B cell (primary cell): ENCODE measurements around the gene DGCR2. TPM values are rescaled to one million over a fixed set of nuclear protein-coding genes. Genes with fewer than 3 reads are reported as not detected.
"Not testable (repeated sequence)": the region's sequence is repeated elsewhere in the genome, so short reads cannot be mapped to it uniquely, and the experiment has no call there.

Source experiments
- ATAC-seq: fragments of 200-7000 bp; cut with Tn5 transposase; one replicate; pipeline ENCODE4 v1.10.0; 2021; ENCODE audit warnings: low read depth, mild to moderate bottlenecking, moderate number of reproducible peaks, moderate library complexity
- CTCF ChIA-PET: fragments of 350-600 bp; sonication (Branson Sonifier 250); formaldehyde crosslinking; loops from one replicate; lab custom pipeline; 2021; ENCODE audit warnings: antibody characterized with exemption, inconsistent platforms; lab: Charles Lee
- POLR2A ChIA-PET: fragments of 350-600 bp; sonication (Branson Sonifier 250); formaldehyde crosslinking; loops from one replicate; lab custom pipeline; 2021; ENCODE audit warnings: antibody characterized with exemption; lab: Charles Lee
- DNase-seq: peaks from one replicate; pipeline ENCODE4 v3.0.0; 2013
- H2AFZ ChIP-seq: 2 replicates; pipeline ENCODE4 v1.6.1; 2012; ENCODE audit warnings: mild to moderate bottlenecking, low read depth, low read length; ENCODE audit not compliant: insufficient read depth, poor library complexity, severe bottlenecking
- H3K27ac ChIP-seq, 2 donors: 1 replicate in 1 of 2; 2 replicates in 1 of 2; pipeline ENCODE4 v1.5.1; 2012 to 2013; ENCODE audit warnings: low read length in 2 of 2, mild to moderate bottlenecking in 2 of 2, moderate library complexity in 1 of 2
- H3K27me3 ChIP-seq, 4 experiments: fragments of 200-600 bp in 1 of 4; sonication (generic) in 1 of 4; replicated peaks in 1 of 4; 1 replicate in 2 of 4; 2 replicates in 2 of 4; pipeline versions ENCODE4 v1.6.1 to v1.7.0; 2013 to 2016; ENCODE audit warnings: low read length in 3 of 4, mild to moderate bottlenecking in 2 of 4, mixed read lengths in 1 of 4, moderate library complexity in 1 of 4; ENCODE audit not compliant: insufficient read depth in 4 of 4, control insufficient read depth in 3 of 4; ENCODE audit errors: control extremely low read depth in 1 of 4
- H3K36me3 ChIP-seq, 2 experiments: replicated peaks in 1 of 2; 1 replicate in 1 of 2; 2 replicates in 1 of 2; pipeline versions ENCODE4 v1.6.1 to v1.7.1; 2013; ENCODE audit warnings: low read length in 1 of 2; ENCODE audit not compliant: insufficient read depth in 2 of 2, control insufficient read depth in 1 of 2; ENCODE audit errors: control extremely low read depth in 1 of 2, extremely low read depth in 1 of 2
- H3K4me1 ChIP-seq, 2 donors: fragments of 200-600 bp in 1 of 2; sonication (generic) in 1 of 2; 1 replicate in 1 of 2; 2 replicates in 1 of 2; pipeline versions ENCODE4 v1.5.1 to v1.6.1; 2013 to 2017; ENCODE audit warnings: low read length in 2 of 2; ENCODE audit not compliant: control insufficient read depth in 2 of 2, insufficient read depth in 2 of 2
- H3K4me2 ChIP-seq: replicated peaks from 2 replicates; pipeline ENCODE3; 2012; ENCODE audit warnings: mild to moderate bottlenecking, low read depth, low read length; ENCODE audit not compliant: poor library complexity, severe bottlenecking
- H3K4me3 ChIP-seq, 5 experiments: fragments of 200-600 bp in 1 of 5; sonication (generic) in 1 of 5; 1 replicate in 3 of 5; 2 replicates in 2 of 5; pipeline versions ENCODE4 v1.5.1 to v1.7.0; 2011 to 2016; ENCODE audit warnings: low read length in 4 of 5, mild to moderate bottlenecking in 4 of 5, low read depth in 2 of 5, control low read depth in 1 of 5, moderate library complexity in 1 of 5; ENCODE audit not compliant: insufficient read depth in 1 of 5; ENCODE audit errors: control extremely low read depth in 1 of 5, extremely low read depth in 1 of 5
- H3K79me2 ChIP-seq: fragments of 200-600 bp; sonication (generic); one replicate; pipeline ENCODE4 v1.6.0; 2016; ENCODE audit warnings: low read length; ENCODE audit not compliant: control insufficient read depth, insufficient read depth
- H3K9ac ChIP-seq: fragments of 200-600 bp; sonication (generic); 2 replicates; pipeline ENCODE4 v1.6.1; 2017; ENCODE audit warnings: mild to moderate bottlenecking, low read length, moderate library complexity
- H3K9me3 ChIP-seq, 3 donors: one replicate each; pipeline versions ENCODE4 v1.6.1 to v1.7.1; 2013; ENCODE audit warnings: low read length in 2 of 3; ENCODE audit not compliant: control insufficient read depth in 2 of 3, insufficient read depth in 1 of 3; ENCODE audit errors: control extremely low read depth in 1 of 3
- H4K20me1 ChIP-seq: 2 replicates; pipeline ENCODE4 v1.6.0; 2012; ENCODE audit warnings: mild to moderate bottlenecking, low read length; ENCODE audit not compliant: insufficient read depth, control insufficient read depth, poor library complexity, severe bottlenecking
- H3K27ac Mint-ChIP-seq: one replicate; pipeline ENCODE4 v1.8.0; 2021; ENCODE audit warnings: mixed read lengths
- H3K27me3 Mint-ChIP-seq: one replicate; pipeline ENCODE4 v1.8.0; 2021; ENCODE audit warnings: mixed read lengths
- H3K4me1 Mint-ChIP-seq: one replicate; pipeline ENCODE4 v1.8.0; 2021; ENCODE audit warnings: mixed read lengths
- H3K4me3 Mint-ChIP-seq: one replicate; pipeline ENCODE4 v1.8.0; 2021; ENCODE audit warnings: mixed read lengths
- H3K9me3 Mint-ChIP-seq: one replicate; pipeline ENCODE4 v1.8.0; 2022; ENCODE audit warnings: mixed read lengths; ENCODE audit not compliant: insufficient read depth
- EZH2 ChIP-seq: IDR thresholded peaks from 2 replicates; pipeline ENCODE4 v1.6.1; 2012; ENCODE audit warnings: borderline replicate concordance, low read depth, mild to moderate bottlenecking, moderate library complexity, low read length; ENCODE audit not compliant: insufficient read depth, poor library complexity, severe bottlenecking
- WGBS: methylation state at CpG from one replicate; pipeline ENCODE4 v1.1.5; 2013; ENCODE audit warnings: missing lambda C conversion rate; ENCODE audit not compliant: insufficient coverage; 5-methylcytosine and 5-hydroxymethylcytosine counted together
- intact Hi-C: fragments of 100-400 bp; cut with micrococcal nuclease; formaldehyde crosslinking; loops from one replicate; pipeline ENCODE4 v1.10.0; 2022
- polyA plus RNA-seq: library from polyadenylated mRNA; depleted of rRNA; stranded (reverse); fragments of >200 nt; gene quantifications from 2 replicates; pipeline ENCODE4 v1.2.3, GENCODE V29; 2012
- total RNA-seq, 2 donors: library from RNA; stranded (reverse); fragments of 120-200 nt in 1 of 2; gene quantifications; 1 replicate in 1 of 2; 2 replicates in 1 of 2; pipeline versions ENCODE4 v1.2.3 to v1.2.4, GENCODE V29; 2013 to 2022
- TF ChIP-seq, protein P1 (sequence below): fragments of 200-600 bp; IDR thresholded peaks from one replicate; pipeline ENCODE4 v1.8.0; 2022; ENCODE audit warnings: antibody characterized with exemption, mild to moderate bottlenecking

DGCR2 gene
- total and polyA plus RNA-seq, 2 donors (not counting 1 experiment from before 2014, with no cell fraction given): 28.8 to 49.5 TPM

DNA sequence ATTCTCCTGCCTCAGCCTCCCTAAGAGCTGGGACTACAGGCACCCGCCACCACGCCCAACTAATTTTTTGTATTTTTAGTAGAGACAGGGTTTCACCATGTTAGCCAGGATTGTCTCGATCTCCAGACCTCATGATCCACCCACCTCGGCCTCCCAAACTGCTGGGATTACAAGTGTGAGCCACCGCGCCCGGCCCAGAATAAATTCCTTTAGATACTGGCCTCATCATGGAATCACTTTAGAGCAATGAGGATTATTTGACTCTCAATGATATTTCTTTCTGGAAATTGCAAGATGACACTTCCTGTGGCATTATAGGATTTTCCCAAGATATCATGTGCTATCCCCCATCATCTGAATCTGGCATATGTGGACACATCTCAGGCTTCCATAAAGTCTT is 108.8 kb downstream of the DGCR2 start:
- H3K79me2 ChIP-seq, H3K27ac Mint-ChIP-seq, H2AFZ ChIP-seq, H3K4me1 Mint-ChIP-seq, H4K20me1 ChIP-seq, H3K9me3 ChIP-seq, H3K4me3 ChIP-seq, H3K27ac ChIP-seq, H3K9me3 Mint-ChIP-seq, ATAC-seq, H3K4me3 Mint-ChIP-seq, H3K36me3 ChIP-seq, H3K4me2 ChIP-seq, H3K4me1 ChIP-seq, H3K9ac ChIP-seq, CTCF ChIA-PET, intact Hi-C loops, H3K27me3 ChIP-seq, POLR2A ChIA-PET, DNase-seq: not testable (repeated sequence)
- no CpG with 5 or more reads among the region's 7 CpGs for WGBS
- peaks cover 31% of the 10 kb centered on the region for H3K27me3 Mint-ChIP-seq

DNA sequence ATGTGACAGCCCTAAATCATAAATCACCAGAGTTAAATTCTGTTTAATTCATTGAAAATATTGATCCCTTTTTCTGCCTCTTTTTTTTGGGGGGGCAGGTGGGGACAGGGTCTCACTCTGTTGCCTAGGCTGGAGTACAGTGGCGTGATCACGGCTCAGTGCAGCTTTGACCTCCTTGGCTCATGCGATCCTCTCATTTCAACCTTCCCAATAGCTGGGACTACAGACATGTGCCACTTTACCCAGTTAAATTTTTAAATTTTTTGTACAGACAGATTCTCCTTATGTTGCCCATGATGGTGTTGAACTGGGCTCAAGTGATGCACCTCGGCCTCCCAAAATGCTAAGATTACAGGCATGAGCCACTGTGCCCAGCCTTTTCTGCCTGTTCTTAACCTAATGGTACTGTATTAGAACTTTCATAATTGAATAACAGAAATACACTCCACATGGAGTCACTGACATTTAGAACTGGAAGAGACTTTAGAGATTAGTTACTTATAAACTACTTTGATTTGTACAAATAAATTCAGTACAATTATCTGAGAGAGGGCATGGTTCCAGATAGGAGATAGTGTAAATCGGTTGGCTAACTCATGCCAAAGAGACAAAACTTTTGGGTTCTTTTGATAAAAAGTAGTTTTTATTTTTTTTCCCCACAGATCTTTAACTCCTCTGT is 109.8 kb downstream of the DGCR2 start:
- no peak overlapping the region for H3K27ac ChIP-seq
- no peak overlapping the region for H3K27ac Mint-ChIP-seq
- no peak overlapping the region for H2AFZ ChIP-seq
- H3K9ac ChIP-seq: no peak overlapping the region
- peaks cover 25% of the 10 kb centered on the region for H3K27me3 Mint-ChIP-seq
- H3K4me2 ChIP-seq: no peak overlapping the region
- POLR2A ChIA-PET: no interaction called here
- H3K79me2 ChIP-seq: no peaks in the 10 kb centered on the region
- no peak overlapping the region for H3K4me3 ChIP-seq
- no peaks in the 10 kb centered on the region for H3K27me3 ChIP-seq
- H3K9me3 ChIP-seq: no peaks in the 10 kb centered on the region
- no peak for ATAC-seq
- WGBS: 93% methylated on average over 2 of the region's 5 CpGs
- H3K4me1 ChIP-seq: no peaks in the 10 kb centered on the region
- TF ChIP-seq EZH2: no peak
- TF ChIP-seq, protein P1, sequence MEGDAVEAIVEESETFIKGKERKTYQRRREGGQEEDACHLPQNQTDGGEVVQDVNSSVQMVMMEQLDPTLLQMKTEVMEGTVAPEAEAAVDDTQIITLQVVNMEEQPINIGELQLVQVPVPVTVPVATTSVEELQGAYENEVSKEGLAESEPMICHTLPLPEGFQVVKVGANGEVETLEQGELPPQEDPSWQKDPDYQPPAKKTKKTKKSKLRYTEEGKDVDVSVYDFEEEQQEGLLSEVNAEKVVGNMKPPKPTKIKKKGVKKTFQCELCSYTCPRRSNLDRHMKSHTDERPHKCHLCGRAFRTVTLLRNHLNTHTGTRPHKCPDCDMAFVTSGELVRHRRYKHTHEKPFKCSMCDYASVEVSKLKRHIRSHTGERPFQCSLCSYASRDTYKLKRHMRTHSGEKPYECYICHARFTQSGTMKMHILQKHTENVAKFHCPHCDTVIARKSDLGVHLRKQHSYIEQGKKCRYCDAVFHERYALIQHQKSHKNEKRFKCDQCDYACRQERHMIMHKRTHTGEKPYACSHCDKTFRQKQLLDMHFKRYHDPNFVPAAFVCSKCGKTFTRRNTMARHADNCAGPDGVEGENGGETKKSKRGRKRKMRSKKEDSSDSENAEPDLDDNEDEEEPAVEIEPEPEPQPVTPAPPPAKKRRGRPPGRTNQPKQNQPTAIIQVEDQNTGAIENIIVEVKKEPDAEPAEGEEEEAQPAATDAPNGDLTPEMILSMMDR: no peak
- no peaks in the 10 kb centered on the region for H3K9me3 Mint-ChIP-seq
- no peaks in the 10 kb centered on the region for H4K20me1 ChIP-seq
- CTCF ChIA-PET: no interaction called here
- H3K4me1 Mint-ChIP-seq: no peaks in the 10 kb centered on the region
- DNase-seq: no peak
- no peaks in the 10 kb centered on the region for H3K36me3 ChIP-seq
- no peak overlapping the region for H3K4me3 Mint-ChIP-seq
- intact Hi-C loops: no loop called here

DNA sequence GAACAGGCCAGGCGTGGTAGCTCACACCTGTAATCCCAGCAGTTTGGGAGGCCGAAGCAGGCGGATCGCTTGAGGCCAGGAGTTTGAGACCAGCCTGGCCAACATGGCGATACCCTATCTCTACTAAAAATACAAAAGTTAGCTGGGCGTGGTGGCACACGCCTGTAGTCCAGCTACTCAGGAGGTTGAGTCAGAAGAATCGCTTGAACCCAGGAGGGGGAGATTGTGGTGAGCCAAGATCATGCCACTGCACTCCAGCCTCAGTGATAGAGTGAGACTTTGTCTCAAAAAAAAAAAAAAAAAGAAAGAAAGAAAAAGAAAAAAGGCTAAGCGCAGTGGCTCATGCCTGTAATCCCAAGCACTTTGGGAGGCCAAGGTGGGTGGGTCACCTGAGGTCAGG is 110.6 kb downstream of the DGCR2 start:
- H3K4me3 ChIP-seq, CTCF ChIA-PET, intact Hi-C loops, POLR2A ChIA-PET, H3K27ac ChIP-seq, H3K36me3 ChIP-seq, H3K9me3 Mint-ChIP-seq, H3K9me3 ChIP-seq, H3K4me1 Mint-ChIP-seq, H3K4me1 ChIP-seq, DNase-seq, H3K27ac Mint-ChIP-seq, ATAC-seq, H3K4me2 ChIP-seq, H3K4me3 Mint-ChIP-seq, H3K79me2 ChIP-seq, H4K20me1 ChIP-seq, H3K27me3 ChIP-seq, H3K9ac ChIP-seq, H2AFZ ChIP-seq: not testable (repeated sequence)
- WGBS: 95% methylated on average over 4 of the region's 9 CpGs
- peaks cover 25% of the 10 kb centered on the region for H3K27me3 Mint-ChIP-seq
